ENCODE data around the gene INTS3. TPM values are rescaled to one million over a fixed set of nuclear protein-coding genes. Genes with fewer than 3 reads are reported as not detected.

Gene INTS3
- total and polyA plus RNA-seq, 9 of the 15 experiments (the other 6 are each of a cell fraction or from before 2014, with no cell fraction given): 6.3 to 24.1 (median 14.3) TPM

DNA sequence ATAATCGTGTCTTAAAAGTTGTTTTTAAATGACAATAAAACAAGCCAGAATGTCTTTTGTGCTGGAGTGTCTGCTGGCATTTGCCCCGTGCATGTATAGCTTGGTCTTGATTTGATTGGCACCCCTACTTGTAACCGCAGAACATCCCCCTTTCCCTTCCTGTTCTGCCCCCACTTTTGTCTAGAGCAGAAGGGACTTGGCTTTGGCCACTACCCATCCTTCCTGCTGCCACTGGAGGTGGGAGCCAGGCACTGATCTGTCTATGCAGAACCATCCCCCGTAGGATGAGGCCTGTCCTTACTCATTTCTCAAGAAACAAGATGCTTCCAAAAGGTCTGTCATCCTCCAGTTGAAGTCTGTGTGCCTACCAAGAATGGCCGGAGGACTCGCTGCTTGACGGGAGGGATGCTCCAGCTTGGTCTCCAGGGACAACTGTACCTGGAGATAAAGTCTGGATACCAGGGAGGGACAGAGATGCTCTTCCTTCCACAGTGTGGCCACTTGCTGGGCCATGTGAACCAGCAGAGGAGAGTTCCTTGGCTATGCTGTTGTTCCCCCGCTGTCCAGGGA is 46.3 kb downstream of the INTS3 start:
- TF ChIP-seq ASH1L (IDR thresholded peaks at IDR 0.05; ENCODE audit: borderline replicate concordance, low read depth, partially characterized antibody): no peak
- TF ChIP-seq YY1 (IDR thresholded peaks at IDR 0.05; ENCODE audit: borderline replicate concordance in 1 of 3, control insufficient read depth in 1 of 3, extremely low read depth in 1 of 3, insufficient read depth in 3 of 3, insufficient read length in 1 of 3, insufficient replicate concordance in 2 of 3, low read depth in 1 of 3, low read length in 2 of 3): no peak
- TF ChIP-seq MEIS2 (IDR thresholded peaks at IDR 0.05; ENCODE audit: partially characterized antibody): no peak
- TF ChIP-seq, protein P1, sequence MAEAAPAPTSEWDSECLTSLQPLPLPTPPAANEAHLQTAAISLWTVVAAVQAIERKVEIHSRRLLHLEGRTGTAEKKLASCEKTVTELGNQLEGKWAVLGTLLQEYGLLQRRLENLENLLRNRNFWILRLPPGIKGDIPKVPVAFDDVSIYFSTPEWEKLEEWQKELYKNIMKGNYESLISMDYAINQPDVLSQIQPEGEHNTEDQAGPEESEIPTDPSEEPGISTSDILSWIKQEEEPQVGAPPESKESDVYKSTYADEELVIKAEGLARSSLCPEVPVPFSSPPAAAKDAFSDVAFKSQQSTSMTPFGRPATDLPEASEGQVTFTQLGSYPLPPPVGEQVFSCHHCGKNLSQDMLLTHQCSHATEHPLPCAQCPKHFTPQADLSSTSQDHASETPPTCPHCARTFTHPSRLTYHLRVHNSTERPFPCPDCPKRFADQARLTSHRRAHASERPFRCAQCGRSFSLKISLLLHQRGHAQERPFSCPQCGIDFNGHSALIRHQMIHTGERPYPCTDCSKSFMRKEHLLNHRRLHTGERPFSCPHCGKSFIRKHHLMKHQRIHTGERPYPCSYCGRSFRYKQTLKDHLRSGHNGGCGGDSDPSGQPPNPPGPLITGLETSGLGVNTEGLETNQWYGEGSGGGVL (CRISPR knock-in tag; IDR thresholded peaks at IDR 0.05): no peak
- intact Hi-C loops (cut with micrococcal nuclease): loop anchor here (5.0 to 10.0 kb wide), 2 partner anchors 97 to 259 kb away; partner anchors contain the start of gene NPR1

More for the DNA sequence above, 46.3 kb downstream of the INTS3 start:
- in situ Hi-C loops (cut with MboI): no loop called here
- H3K4me2 ChIP-seq (ENCODE audit: insufficient read depth, low read length): no peak overlapping the region
- ChIA-PET CTCF (ENCODE audit: low intra/inter-chr PET ratio) (no interaction called here), POLR2A (interaction anchor here (1.3 kb wide), 1 partner anchor 9 kb away, joined by 3 read pairs; no protein-coding TSS in a partner anchor)
- H3K4me1 ChIP-seq (replicated peaks in 1 of 2; ENCODE audit: control insufficient read depth in 2 of 2, insufficient read depth in 2 of 2, low read length in 2 of 2): peaks cover 4 to 43% of the 10 kb centered on the region in 2 experiments; a peak in 4 of 5 replicates
- H3K79me2 ChIP-seq (ENCODE audit: control insufficient read depth, insufficient read depth, low read length): no peaks in the 10 kb centered on the region
- WGBS (ENCODE audit: insufficient coverage, low coverage, missing lambda C conversion rate): 83% methylated on average over 8 of the region's 8 CpGs
- ATAC-seq (no peak), FAIRE-seq (no peak), DNase-seq (ENCODE audit: extremely low read depth in 1 of 4, low spot score in 3 of 4) (no peak)
- H2AFZ ChIP-seq (ENCODE audit: low read depth, low read length): no peak overlapping the region
- H3K27ac ChIP-seq (ENCODE audit: extremely low read depth, low read depth, low read length): no peak overlapping the region
- H3K36me3 ChIP-seq (ENCODE audit: control insufficient read depth, insufficient read depth, low read length): peaks cover 29% of the 10 kb centered on the region; the same call in 2 of the 3 replicates
- H3K27me3 ChIP-seq (ENCODE audit: control insufficient read depth in 2 of 2, insufficient read depth in 2 of 2, low read length in 2 of 2): no peaks in the 10 kb centered on the region
- BruUV-seq (replicated peaks): no TSS peak
- no peak overlapping the region for H3K4me3 ChIP-seq
- H3K9ac ChIP-seq (ENCODE audit: insufficient read depth in 1 of 2, low read depth in 2 of 2, low read length in 2 of 2): no peak overlapping the region
- H4K20me1 ChIP-seq (replicated peaks; ENCODE audit: control insufficient read depth, insufficient read depth, low read length): no peaks in the 10 kb centered on the region
- H3K9me3 ChIP-seq (replicated peaks; ENCODE audit: control insufficient read depth, insufficient read depth, low read depth, low read length): no peaks in the 10 kb centered on the region
- no peaks in the 10 kb centered on the region for H3K9me1 ChIP-seq (ENCODE audit: control insufficient read depth, insufficient read depth, low read length)

Measured in K562 (cell line).